Caco-2 (cell line): ENCODE measurements around the gene SOSTDC1. TPM values are rescaled to one million over a fixed set of nuclear protein-coding genes. Genes with fewer than 3 reads are reported as not detected.

Experiments used
- BruUV-seq: library from RNA; stranded (reverse); fragments of 400-500 nt; replicated peaks from 2 replicates; lab custom pipeline; 2021; lab: Mats Ljungman, UMichigan
- CTCF ChIA-PET: fragments of 300-600 bp; sonication (Branson Sonifier 250); formaldehyde crosslinking; loops from one replicate; lab custom pipeline; 2022; ENCODE audit warnings: antibody characterized with exemption; lab: Charles Lee
- POLR2A ChIA-PET: fragments of 300-600 bp; sonication (Branson Sonifier 250); formaldehyde crosslinking; loops from one replicate; lab custom pipeline; 2022; ENCODE audit warnings: antibody characterized with exemption; lab: Charles Lee
- DNase-seq, 2 experiments: peaks; one replicate each; pipeline versions ENCODE4 v3.0.0 to v3.0.0-alpha.2; 2020 to 2022
- H3K27me3 ChIP-seq: replicated peaks from 2 replicates; pipeline ENCODE4 v1.6.0; 2011; ENCODE audit warnings: low read length; ENCODE audit not compliant: control insufficient read depth, insufficient read depth
- H3K36me3 ChIP-seq: 2 replicates; pipeline ENCODE4 v1.5.1; 2011; ENCODE audit warnings: low read length; ENCODE audit not compliant: control insufficient read depth, insufficient read depth
- H3K4me1 ChIP-seq: fragments of 250-450 bp; sonication (Bioruptor Pico); 2 replicates; pipeline ENCODE4 v1.5.1; 2020; ENCODE audit warnings: mild to moderate bottlenecking
- H3K4me3 ChIP-seq: 2 replicates; pipeline ENCODE4 v1.5.1; 2011; ENCODE audit warnings: low read depth, mild to moderate bottlenecking, control low read depth, low read length
- H3K9me3 ChIP-seq: fragments of 250-450 bp; sonication (Bioruptor Pico); 2 replicates; pipeline ENCODE4 v1.5.1; 2020; ENCODE audit warnings: mild to moderate bottlenecking, moderate library complexity
- H3K27ac Mint-ChIP-seq: one replicate; pipeline ENCODE4 v1.8.0; 2022; ENCODE audit warnings: mixed read lengths; ENCODE audit not compliant: unreplicated experiment
- H3K27me3 Mint-ChIP-seq: one replicate; pipeline ENCODE4 v1.8.0; 2022; ENCODE audit warnings: mixed read lengths; ENCODE audit not compliant: insufficient read depth, unreplicated experiment
- H3K36me3 Mint-ChIP-seq: one replicate; pipeline ENCODE4 v1.8.0; 2022; ENCODE audit warnings: mild to moderate bottlenecking, mixed read lengths; ENCODE audit not compliant: insufficient read depth, unreplicated experiment
- H3K4me1 Mint-ChIP-seq: one replicate; pipeline ENCODE4 v1.8.0; 2022; ENCODE audit warnings: low read depth, mixed read lengths; ENCODE audit not compliant: unreplicated experiment
- H3K4me3 Mint-ChIP-seq: one replicate; pipeline ENCODE4 v1.8.0; 2022; ENCODE audit warnings: mild to moderate bottlenecking, moderate library complexity, mixed read lengths; ENCODE audit not compliant: unreplicated experiment
- H3K9me3 Mint-ChIP-seq: one replicate; pipeline ENCODE4 v1.8.0; 2022; ENCODE audit warnings: mixed read lengths; ENCODE audit not compliant: unreplicated experiment
- CTCF ChIP-seq, 2 experiments: fragments of 200-600 bp in 1 of 2; IDR thresholded peaks; 1 replicate in 1 of 2; 2 replicates in 1 of 2; pipeline versions ENCODE4 v1.5.1 to v1.8.0; 2011 to 2022; ENCODE audit warnings: antibody characterized with exemption in 1 of 2, control low read depth in 1 of 2, inconsistent platforms in 1 of 2, low read depth in 1 of 2, low read length in 1 of 2, mild to moderate bottlenecking in 1 of 2, moderate library complexity in 1 of 2; ENCODE audit not compliant: insufficient read depth in 1 of 2, severe bottlenecking in 1 of 2, unreplicated experiment in 1 of 2
- intact Hi-C: fragments of 100-400 bp; cut with micrococcal nuclease; formaldehyde crosslinking; loops from one replicate; pipeline ENCODE4 v1.10.0; 2022; ENCODE audit not compliant: unreplicated experiment
- total RNA-seq: library from RNA; stranded (reverse); gene quantifications from 2 replicates; pipeline ENCODE4 v1.2.3, GENCODE V29; 2022

SOSTDC1 gene
- total RNA-seq, 1 experiment from 2014 or later, result 8.4 TPM

GRCh38 chr7:16419126-16419525 is 46.4 kb downstream of the SOSTDC1 start:
- Mint-ChIP-seq H3K4me3 (peak overlapping the region; percentile 86), H3K9me3 (no peaks in the 10 kb centered on the region), H3K36me3 (peaks cover 6% of the 10 kb centered on the region), H3K4me1 (peaks cover 23% of the 10 kb centered on the region), H3K27ac (peak overlapping the region; percentile 59), H3K27me3 (no peaks in the 10 kb centered on the region)
- no peaks in the 10 kb centered on the region for H3K27me3 ChIP-seq
- no peak for DNase-seq
- no TSS peak for BruUV-seq
- POLR2A ChIA-PET, result no interaction called here
- intact Hi-C loops, result no loop called here
- H3K4me1 ChIP-seq, result peaks cover 19% of the 10 kb centered on the region
- no peak overlapping the region for H3K4me3 ChIP-seq
- CTCF ChIA-PET, result no interaction called here
- no peak for TF ChIP-seq CTCF (IDR thresholded peaks at IDR 0.05; ENCODE audit: insufficient read depth in 1 of 2, low read depth in 1 of 2, low read length in 1 of 2, severe bottlenecking in 1 of 2, unreplicated experiment in 1 of 2)
- H3K9me3 ChIP-seq, result no peaks in the 10 kb centered on the region
- H3K36me3 ChIP-seq, result no peaks in the 10 kb centered on the region; the same call in 1 of the 2 replicates

DNA sequence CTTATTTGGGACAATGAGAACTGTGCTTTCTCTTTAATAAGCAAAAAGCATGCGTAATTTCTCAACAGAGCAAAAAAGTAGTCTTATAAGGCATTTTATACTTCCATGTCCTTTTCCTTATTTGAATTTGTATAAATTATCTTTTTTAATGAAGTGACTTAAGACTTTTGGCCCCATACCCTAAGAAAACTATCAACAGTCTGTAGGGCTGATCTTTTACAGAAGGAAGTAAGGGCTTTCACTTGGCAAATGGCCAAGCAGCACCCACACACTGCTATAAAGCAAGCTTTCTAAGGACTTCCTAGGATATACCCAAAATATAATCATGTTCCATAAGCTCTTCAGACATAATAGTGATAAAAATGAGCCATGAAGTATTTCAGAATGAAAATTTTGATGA is 47.6 kb downstream of the SOSTDC1 start:
- no peaks in the 10 kb centered on the region for H3K27me3 ChIP-seq
- H3K4me1 Mint-ChIP-seq, result peaks cover 18% of the 10 kb centered on the region
- H3K36me3 ChIP-seq, result no peaks in the 10 kb centered on the region; the same call in none of the 2 replicates
- peaks cover 6% of the 10 kb centered on the region for H3K36me3 Mint-ChIP-seq
- CTCF ChIA-PET, result no interaction called here
- H3K4me3 ChIP-seq, result no peak overlapping the region
- BruUV-seq, result no TSS peak
- H3K4me1 ChIP-seq, result peaks cover 15% of the 10 kb centered on the region
- no peak overlapping the region for H3K27ac Mint-ChIP-seq
- intact Hi-C loops, result no loop called here
- no peaks in the 10 kb centered on the region for H3K9me3 Mint-ChIP-seq
- no peak overlapping the region for H3K4me3 Mint-ChIP-seq
- no peaks in the 10 kb centered on the region for H3K27me3 Mint-ChIP-seq
- POLR2A ChIA-PET, result no interaction called here
- TF ChIP-seq CTCF (IDR thresholded peaks at IDR 0.05; ENCODE audit: insufficient read depth in 1 of 2, low read depth in 1 of 2, low read length in 1 of 2, severe bottlenecking in 1 of 2, unreplicated experiment in 1 of 2), result no peak
- no peak for DNase-seq
- no peaks in the 10 kb centered on the region for H3K9me3 ChIP-seq

DNA sequence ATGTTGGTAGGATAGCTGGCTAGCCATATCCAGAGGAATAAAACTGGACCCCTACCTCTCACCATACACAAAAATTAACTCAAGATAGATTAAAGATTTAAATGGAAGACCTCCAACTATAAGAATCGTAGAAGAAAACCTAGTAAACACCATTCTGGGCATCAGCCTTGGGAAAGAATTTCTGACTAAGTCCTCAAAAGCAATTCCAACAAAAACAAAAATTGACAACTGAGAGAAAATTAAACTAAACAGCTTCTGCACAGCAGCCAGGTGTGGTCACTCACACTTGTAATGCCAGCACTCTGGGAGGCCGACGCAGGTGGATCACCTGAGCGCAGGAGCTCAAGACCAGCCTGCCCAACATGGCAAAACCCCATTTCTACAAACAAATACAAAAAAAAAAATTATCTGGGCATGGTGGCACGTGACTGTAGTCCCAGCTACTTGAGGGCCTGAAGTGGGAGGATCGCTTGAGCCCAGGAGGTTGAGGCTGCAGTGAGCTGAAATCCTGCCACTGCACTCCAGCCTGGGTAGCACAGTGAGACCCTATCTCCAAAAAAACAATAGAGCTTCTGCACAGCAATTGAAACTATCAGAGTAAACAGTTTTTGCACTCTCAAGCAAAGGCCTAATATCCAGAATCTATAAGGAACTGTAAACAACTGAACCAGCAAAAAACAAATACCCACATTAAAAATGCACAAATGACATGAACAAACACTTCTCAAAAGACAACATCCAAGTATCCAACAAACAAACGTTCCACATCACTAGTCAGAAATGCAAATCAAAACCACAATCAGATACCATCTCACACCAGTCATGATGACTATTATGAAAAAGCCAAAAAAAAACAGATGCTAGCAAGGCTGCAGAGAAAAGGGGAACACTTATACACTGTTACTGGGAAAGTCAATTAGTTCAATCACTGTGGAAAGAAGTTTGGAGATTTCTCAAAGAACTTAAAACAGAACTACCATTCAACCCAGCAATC is 49.0 kb downstream of the SOSTDC1 start:
- peaks cover 6% of the 10 kb centered on the region for H3K36me3 Mint-ChIP-seq
- Histone ChIP-seq H3K9me3 (no peaks in the 10 kb centered on the region), H3K27me3 (no peaks in the 10 kb centered on the region), H3K4me3 (no peak overlapping the region), H3K36me3 (no peaks in the 10 kb centered on the region; the same call in none of the 2 replicates), H3K4me1 (peaks cover 4% of the 10 kb centered on the region; the same call in 1 of the 2 replicates)
- no peak overlapping the region for H3K4me3 Mint-ChIP-seq
- no peaks in the 10 kb centered on the region for H3K9me3 Mint-ChIP-seq
- peaks cover 7% of the 10 kb centered on the region for H3K4me1 Mint-ChIP-seq
- CTCF ChIA-PET, result no interaction called here
- no peak for DNase-seq
- intact Hi-C loops, result no loop called here
- POLR2A ChIA-PET, result no interaction called here
- no peak for TF ChIP-seq CTCF (IDR thresholded peaks at IDR 0.05; ENCODE audit: insufficient read depth in 1 of 2, low read depth in 1 of 2, low read length in 1 of 2, severe bottlenecking in 1 of 2, unreplicated experiment in 1 of 2)
- H3K27ac Mint-ChIP-seq, result no peak overlapping the region
- BruUV-seq, result no TSS peak
- no peaks in the 10 kb centered on the region for H3K27me3 Mint-ChIP-seq
